NCI-H1694 treated with DMSO at 0.1 percent for 48 hours (cell line): Measurements from ENCODE around the gene UTP3.
A peak's percentile ranks its signal among the peaks of the same experiment; 100 is the strongest.
"Not testable (repeated sequence)": the region's sequence is repeated elsewhere in the genome, so short reads cannot be mapped to it uniquely, and the experiment has no call there.

ENCODE experiments used
- DNase-seq: peaks from one replicate; lab custom pipeline; 2025; lab: John Stamatoyannopoulos, UW

Gene UTP3

DNA sequence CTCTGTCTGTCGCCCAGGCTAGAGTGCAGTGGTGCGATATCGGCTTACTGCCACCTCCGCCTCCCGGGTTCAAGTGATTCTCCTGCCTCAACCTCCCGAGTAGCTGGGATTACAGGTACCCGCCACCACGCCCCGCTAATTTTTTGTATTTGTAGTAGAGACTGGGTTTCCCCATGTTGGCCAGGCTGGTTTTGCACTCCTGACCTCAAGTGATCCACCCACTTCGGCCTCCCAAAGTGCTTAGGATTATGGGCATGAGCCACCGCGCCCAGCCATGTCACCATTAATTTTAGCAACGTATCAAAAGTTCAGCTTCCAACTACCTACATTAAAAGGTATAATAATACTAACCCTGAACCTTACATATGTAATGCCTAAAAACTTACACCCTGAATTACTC is 940 bp upstream of the UTP3 start:
- no peak for DNase-seq

DNA sequence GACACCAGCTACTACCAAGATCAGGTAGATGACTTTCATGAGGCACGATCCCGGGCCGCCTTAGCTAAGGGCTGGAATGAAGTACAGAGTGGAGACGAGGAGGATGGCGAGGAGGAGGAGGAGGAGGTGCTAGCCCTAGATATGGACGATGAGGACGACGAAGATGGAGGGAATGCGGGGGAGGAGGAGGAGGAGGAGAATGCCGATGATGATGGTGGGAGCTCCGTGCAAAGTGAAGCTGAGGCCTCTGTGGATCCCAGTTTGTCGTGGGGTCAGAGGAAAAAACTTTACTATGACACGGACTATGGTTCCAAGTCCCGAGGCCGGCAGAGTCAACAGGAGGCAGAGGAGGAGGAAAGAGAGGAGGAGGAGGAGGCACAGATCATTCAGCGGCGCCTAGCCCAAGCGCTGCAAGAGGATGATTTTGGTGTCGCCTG is 481 bp downstream of the UTP3 start:
- no peak for DNase-seq

DNA sequence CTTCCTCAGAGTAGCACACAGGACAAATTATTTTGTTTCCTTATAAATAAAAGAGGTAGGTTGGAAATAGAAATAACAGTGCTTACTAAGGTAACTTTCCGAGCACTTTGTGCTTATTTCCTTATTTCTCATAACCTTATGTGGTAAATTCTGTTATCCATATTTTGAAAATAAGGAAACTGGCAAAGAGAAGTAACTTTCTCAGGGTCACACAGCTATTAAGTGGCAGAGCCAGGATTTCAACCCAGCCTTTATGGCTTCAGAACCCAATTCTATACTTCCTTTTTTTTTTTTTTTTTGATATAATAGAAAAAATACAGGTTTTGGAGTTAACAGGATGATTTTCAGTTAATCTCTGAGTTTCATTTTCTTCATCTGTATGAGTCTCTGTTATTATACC is 3.3 kb downstream of the UTP3 start:
- DNase-seq = no peak

DNA sequence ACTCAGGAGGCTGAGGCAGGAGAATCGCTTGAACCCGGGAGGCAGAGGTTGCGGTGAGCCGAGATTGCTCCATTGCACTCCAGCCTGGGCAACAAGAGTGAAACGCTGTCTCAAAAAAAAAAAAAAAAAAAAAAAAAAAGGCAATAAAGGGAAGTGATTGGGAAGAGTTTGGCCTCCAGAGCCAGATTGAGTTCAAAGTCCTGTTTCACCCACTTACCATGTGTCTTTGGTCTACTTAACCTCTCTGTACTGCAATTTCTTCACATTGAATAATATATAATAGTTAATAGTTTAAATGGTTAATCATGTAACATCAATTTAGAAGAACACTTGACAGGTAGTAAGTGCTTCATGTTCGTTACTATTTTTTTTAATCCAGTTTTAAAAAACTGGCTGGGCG is 6.3 kb downstream of the UTP3 start:
- not testable (repeated sequence) for DNase-seq

DNA sequence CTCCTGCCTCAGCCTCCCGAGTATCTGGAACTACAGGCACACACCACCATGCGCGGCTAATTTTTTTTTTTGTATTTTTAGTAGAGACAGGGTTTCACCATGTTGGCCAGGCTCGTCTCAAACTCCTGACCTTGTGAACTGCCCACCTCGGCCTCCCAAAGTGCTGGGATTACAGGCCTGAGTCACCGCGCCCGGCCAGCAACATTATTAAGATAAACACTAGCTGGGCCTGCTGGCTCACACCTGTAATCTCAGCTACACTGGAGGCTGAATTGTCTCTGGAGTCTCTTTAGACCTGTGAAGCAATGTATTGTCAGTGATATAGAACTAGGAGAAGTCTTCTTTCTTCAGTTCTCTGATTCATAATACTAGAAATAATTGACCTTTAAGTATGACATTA is 10.1 kb downstream of the UTP3 start:
- DNase-seq = not testable (repeated sequence)

DNA sequence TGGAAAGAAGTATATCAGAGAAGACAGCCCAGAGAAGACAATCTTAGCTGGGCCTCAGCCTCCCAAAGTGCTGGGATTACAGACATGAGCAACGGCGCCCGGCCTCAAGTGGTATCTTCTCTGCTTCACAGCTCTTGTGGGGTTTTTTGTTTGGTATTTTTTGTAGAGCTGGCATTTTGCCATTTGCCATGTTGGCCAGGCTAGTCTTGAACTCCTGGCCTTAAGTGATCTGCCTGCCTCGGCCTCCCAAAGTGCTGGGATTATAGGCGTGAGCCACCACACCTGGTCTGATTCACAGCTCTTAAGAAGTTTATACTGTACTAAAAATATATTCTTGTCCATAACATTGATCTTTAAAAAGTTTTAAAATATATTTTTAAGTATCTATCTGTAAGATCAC is 12.4 kb downstream of the UTP3 start:
- no peak for DNase-seq

DNA sequence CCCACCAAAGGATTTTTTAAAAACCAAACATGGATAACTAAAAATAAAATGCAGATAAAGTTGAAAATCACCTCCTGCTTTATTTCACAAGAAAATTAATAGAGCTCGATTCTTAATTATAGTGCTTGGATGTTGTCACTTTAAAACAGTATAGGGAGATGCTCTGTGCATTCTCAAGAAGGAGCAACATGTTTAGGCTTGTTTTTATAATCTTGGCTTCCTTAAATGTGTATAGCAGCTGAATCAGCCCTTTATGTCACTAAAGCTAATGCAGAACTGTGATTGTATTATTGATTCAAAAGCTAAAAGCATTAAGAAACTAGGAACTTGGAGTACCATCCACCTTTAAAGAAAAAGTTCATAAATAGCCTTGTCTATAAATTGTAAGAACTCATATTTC is 12.9 kb downstream of the UTP3 start:
- no peak for DNase-seq

DNA sequence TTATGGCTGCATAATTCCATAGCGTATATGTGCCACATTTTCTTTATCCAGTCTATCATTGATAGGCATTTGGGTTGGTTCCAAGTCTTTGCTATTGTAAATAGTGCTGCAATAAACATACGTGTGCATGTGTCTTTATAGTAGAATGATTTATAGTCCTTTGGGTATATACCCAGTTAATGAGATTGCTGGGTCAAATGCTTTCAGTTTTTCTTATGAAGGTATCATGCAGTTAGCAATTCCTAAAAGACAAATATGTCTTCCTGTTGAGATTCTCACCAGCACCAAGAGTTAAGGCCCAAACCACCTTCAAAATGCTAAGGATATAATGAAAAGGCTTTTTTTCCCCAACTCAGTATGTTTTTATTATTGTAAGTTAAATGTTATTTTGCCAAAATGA is 14.3 kb downstream of the UTP3 start:
- not testable (repeated sequence) for DNase-seq

DNA sequence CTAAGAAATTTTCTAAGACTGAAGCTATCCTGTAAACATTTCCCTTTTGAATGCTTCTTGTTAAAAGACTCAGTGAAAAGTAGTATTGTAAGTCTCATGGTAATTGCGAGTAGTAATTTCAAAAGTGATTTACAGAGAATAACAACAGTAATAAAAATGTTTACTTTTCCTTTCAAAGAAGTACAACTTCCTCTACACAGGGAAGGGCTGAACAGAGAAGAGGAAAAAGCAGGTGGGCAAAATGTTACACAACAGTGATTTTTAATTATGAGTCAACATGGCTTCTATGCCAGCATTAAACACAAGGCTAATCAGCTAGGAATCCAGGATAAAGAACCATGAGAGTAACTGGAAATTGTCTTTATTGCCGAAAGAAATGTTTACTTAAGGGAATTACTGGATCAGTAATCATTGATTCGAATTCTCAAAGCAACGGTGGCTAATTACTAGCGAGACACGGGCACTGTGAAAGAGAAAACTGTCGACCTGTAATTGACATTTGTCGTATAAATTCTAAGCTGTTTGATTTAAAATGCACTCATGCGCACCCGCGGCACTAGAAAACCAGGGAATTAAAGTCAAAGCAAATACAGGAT is 15.4 kb downstream of the UTP3 start:
- DNase-seq = peak; percentile 30

DNA sequence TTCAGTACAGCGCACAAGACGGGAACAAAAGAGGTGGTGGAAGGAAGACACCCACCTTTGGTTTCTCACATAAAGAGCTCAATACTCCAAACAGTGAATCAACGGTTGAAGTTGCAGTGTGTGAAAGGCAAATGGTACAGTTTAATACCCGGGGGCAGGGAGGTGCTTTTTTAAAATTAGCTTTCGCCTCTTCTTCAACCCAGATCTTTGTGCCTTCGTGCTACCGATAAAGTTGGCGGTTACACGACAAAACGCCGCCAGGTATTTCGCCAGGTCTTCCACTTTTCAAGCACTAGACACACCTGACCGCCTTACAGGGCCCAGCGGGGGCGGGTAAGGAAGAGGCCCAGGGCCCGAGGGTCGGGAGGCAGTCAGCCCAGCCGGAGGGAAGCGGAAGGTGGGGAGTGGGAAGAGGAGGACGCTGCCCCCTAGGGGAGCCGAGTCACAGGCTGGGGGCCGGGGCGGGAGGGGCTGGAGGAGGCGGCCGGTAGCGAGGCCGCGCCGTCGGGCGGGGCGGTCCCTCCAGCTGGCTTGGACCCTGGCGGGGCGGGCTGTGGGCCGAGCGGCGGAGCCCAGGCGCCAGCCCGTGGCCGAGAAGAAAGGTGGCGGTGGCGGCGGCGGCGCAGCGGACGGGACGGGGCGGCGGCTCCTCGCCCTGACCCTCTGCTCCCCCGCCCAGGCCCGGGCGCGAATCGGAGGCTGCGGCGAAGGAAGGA is 16.0 kb downstream of the UTP3 start:
- peak; percentile 56 for DNase-seq

DNA sequence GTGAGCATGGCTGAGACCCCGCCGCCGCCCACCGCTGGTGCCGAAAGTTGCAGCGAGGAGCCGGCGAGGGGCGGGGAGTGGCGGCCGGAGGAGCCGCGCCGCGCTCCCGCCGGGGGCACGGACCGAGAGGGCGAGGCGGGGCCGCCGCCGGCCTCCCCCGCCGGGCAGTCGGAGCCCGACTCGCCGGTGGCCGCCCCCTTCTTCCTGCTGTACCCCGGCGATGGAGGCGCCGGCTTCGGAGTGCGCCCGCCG is 16.5 kb downstream of the UTP3 start:
- DNase-seq = no peak

DNA sequence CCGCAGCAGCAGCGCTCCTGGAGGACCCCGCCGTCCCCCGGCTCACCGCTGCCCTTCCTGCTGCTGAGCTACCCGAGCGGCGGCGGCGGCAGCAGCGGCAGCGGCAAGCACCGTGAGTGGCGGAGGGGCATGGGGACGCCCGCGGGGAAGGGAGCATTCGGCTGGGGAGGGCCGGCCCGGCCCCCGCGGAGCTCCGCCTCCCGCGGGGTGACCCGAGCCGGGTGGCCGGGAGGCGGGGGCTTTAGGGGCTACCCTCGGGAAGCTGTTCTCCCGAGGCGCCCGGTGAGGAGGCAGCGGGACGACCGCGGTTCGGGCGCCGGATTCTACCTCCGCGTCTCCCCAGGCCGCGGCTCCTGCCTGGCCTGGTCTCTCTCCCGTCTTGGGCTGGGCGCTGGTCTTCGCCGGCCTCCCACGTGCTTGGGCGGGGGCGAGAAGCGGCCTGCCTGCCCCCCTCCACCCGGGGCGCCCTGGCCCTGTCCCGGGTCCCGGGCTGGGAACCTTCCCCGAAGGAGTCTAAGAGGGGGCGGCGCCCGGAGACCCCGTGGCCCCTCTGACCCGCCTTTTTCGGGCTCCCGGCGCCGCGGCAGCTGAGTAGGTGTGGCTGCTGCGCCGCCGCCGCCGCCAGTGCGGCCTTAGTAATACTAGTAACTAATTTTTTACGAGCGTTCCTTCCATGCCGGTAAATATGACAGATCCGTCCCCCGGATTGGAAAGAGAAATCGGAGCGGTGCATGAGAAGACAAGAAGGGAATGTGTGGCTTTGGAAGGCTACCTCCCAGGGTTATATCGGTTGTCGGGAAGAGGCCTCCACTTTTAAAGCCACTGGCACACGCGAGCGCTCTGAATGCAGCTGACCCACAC is 17.1 kb downstream of the UTP3 start:
- DNase-seq = peak; percentile 33

DNA sequence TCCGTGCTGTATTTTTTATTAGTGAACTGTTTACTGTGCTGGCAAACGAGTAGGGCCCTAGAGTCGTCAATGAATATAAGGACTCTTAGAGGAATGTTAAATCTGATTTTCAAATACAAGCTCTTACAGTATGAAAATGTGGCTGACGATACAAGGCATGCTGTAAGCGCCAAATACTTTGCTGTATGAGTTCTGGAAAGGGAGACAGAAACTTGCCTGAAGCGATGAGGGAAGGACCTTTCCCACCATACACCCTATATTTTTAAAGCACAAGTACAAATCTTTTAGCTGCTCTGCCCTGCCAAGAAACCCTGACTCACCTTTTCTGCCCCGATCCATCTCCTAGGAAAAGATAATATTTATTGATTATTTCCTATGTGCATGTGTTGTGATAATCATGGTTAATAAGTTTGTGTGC is 17.7 kb downstream of the UTP3 start:
- DNase-seq = no peak

DNA sequence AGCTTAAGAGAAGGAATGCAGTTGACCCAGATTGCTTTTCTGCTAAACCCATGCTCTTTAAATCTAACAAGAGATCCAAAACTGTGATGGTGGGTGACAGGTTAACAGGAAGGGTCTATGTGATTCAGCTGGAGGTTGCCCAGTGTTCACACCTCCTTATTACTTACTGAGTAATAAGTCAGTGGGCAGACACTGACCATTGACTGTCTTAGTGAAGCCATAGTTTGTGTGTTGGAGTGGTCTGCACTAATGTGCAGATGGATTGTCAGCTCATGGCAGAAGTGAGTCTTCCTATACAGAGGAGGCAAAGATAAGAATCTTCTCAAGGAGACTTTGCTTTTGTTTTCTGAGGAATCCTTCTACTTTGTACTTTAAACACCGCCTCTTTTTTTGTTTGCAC is 18.2 kb downstream of the UTP3 start:
- no peak for DNase-seq

DNA sequence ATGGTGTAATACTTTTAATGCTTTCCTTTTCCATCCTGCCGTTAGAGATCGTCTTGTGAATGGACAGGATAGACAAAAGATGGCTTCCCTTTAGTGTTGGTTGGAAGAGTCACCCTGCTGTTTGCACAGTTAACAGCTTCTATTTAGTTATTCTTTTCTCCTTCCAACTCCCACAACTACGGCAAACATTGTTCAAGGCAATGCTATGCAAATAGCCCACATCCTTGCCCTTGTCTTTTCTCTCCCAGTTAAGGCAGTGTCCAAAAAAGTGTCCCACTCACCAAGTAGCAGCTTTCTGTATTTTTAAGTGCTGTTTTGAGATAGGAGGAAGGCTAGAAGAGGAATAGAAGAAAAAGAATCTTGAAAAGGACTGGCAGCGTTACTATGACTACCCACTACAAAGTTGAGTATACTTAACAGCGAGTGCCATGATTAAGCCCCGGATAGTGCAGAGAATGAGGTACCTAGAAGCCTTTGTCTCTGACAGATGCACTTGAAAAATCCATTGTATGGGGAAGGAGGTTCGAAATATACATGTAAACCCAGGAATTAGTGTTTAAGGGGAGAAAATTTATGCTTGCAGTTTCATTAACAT is 21.4 kb downstream of the UTP3 start:
- DNase-seq = no peak

DNA sequence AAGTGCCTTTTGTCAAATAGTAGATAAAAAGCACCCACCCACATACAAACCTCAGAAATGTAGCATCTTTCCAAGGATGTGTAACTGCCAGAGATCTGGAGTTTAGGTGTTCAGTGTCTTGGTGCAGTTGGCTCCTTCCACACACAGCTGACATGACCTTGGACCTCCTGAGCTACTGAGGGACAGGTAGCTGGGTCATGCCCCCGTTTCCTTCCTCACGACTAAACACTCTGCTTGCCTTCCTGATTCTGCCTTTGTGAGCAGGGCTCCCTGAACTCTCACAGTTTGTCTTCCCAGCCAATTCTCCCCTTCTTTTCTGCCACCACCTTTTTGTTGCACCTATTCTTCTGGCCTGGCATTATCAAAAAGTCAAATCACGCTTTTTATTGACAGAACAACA is 23.3 kb downstream of the UTP3 start:
- no peak for DNase-seq

DNA sequence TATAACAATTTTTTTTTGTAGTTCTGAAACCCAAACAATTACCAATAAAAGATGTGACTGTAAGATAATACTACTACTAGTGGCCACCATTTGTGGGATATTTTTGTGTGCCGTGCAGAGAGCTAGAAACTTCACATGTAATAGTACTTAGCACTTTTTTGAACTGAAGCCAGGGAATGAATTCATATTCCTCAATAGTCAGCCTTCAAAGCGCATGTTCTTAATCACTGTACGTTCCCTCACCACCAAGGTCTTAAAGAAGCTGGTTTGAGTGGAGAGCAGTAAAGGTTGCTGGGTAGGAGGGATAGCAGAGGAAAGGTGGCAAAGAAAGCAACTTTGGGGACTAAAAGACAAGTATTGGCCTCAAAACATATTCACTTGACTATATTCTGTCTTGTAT is 23.8 kb downstream of the UTP3 start:
- DNase-seq = no peak

DNA sequence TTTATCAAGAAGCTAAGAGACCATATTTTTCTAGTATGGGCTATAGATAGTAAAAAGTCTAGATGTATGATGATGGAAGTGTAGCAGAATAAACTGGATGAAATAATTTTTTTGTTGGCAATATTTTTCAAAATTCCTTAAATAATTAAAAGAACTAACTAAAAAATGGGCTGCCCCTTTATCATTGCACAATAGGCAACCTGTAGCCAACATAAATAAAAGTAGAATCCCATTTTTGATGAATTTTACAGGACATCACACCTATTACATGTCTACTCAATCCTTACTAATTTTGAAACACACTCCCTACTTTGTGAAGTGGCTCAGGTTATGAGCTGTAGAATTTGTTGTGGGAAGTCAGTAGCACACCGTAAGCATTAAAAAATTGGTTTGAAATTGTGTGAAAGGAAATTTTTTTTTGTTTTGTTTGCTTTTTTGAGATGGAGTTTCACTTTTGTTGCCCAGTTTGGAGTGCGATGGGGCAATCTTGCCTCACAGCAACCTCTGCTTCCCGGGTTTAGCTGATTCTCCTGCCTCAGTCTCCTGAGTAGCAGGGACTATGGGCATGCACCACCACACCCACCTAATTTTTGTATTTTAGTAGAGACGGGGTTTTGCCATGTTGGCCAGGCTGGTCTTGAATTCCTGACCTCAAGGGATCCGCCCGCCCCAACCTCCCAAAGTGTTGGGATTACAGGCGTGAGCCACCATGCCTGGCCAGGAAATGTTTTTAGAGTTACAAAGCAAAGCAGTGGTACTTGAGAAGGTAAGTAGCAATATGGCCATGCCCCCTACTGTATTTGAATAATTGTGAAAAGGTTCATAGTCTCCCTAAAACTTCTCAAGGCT is 24.5 kb downstream of the UTP3 start:
- DNase-seq = no peak

DNA sequence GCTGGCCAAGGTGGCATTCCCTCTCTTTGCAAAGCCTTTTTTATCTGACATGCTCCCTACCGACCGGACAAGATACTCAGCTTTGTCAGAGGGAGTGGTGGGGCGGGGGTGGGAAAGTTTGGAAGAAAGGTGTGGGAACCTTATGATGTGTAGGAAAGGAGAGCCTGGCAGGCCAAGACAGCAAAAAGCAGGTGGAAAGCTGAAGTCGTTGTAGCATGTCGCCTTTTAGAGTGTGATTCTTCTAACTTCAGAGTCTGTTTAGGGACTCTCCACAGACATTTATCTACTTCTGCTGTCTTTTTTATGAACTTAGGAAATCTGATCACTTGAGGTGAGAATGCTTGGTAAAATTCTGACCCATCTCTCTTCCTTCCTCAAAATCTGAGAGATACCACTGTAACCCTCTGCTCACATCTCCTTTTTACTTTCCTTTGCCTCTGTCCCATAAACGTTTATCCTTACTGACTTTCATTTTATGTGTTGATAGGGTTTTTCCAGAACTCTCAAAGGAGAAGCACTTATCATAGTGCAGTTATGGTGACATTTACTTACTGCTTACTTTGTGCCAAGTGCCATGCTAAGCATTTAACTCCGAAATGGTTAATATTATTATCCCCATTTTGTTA is 25.2 kb downstream of the UTP3 start:
- DNase-seq = no peak

DNA sequence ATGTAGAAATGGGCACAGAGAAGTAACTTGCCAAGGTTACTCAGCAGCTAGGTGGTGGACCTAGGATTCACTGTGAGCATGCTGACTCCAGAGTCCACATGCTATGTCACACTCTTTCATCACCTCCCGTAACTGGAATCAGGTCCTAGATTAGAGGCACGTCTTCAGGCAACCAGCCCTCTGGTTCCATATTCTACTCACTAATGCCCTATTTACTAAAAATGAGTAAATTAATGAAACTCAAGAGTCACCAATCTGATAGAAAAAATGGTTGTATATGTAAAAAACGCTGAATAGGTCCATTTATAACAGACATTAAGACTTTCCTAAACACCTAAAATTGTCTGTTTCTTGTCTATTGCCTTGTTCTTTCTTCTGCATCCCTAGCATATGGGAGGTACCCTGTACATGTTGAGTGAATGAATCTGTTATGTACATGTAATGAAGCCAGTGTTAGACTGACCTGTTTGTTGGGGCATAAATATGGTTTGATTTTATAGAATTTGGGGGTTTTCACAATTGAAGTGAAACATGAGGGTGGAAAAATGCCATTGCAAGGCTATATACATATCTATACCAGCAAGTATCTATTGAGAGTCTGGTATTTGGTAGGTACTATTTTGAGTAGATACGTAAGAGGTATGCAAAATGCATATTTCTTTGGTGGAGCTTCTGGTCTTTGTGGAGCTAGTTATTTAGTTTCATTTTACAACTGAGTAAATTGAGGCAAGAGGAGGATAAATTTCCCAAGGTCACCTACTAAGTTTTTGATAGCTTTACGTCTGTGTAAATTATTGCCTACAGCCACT is 26.0 kb downstream of the UTP3 start:
- DNase-seq = no peak

DNA sequence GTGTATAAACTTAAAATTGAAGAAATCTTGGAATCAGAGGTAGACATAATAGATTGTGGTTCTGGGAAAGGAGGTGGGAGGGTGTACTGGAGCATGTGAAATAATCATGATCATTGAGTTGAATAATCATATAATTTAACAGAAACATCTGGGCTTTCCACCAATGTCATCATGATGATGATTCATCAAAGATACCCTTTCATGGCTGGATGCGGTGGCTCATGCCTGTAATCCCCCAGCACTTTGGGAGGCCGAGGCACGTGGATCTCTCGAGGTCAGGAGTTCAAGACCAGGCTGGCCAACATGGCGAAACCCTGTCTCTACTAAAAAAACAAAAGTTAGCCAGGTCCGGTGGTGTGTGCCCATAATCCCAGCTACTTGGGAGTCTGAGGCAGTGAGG is 26.8 kb downstream of the UTP3 start:
- no peak for DNase-seq
